Fibroblast of the aortic adventitia (primary cell): ENCODE results near the gene CCDC201. TPM values are rescaled to one million over a fixed set of nuclear protein-coding genes. Genes with fewer than 3 reads are reported as not detected.
"Not testable (repeated sequence)": the region's sequence is repeated elsewhere in the genome, so short reads cannot be mapped to it uniquely, and the experiment has no call there.

ENCODE experiments used
- DNase-seq: peaks from one replicate; pipeline ENCODE4 v3.0.0-alpha.2; 2010; ENCODE audit warnings: low read depth
- H3K4me3 ChIP-seq: 2 replicates; pipeline ENCODE4 v1.5.1; 2011; ENCODE audit warnings: low read depth, mild to moderate bottlenecking, control low read depth, low read length, moderate library complexity
- CTCF ChIP-seq: IDR thresholded peaks from 2 replicates; pipeline ENCODE4 v1.5.1; 2011; ENCODE audit warnings: mild to moderate bottlenecking, low read length, control low read depth, inconsistent platforms; ENCODE audit not compliant: insufficient read depth
- total RNA-seq: library from RNA; depleted of rRNA; stranded (reverse); fragments of >200 nt; gene quantifications from 2 replicates; pipeline ENCODE4 v1.2.3, GENCODE V29; 2012; ENCODE audit warnings: low replicate concordance

Gene CCDC201
- total RNA-seq, 1 donor = 0.09 TPM

GRCh38 chr7:45863715-45864114, 9.2 kb downstream of the CCDC201 start:
- TF ChIP-seq CTCF = peak; percentile 15
- H3K4me3 ChIP-seq = no peak overlapping the region
- DNase-seq = no peak

- not testable (repeated sequence) for DNase-seq, H3K4me3 ChIP-seq
Measured at GRCh38 chr7:45856888-45857287, 16.0 kb downstream of the CCDC201 start.

- not testable (repeated sequence) for H3K4me3 ChIP-seq, DNase-seq
Measured at GRCh38 chr7:45855680-45856079, 17.2 kb downstream of the CCDC201 start.

GRCh38 chr7:45853491-45853890, 19.4 kb downstream of the CCDC201 start:
- not testable (repeated sequence) for H3K4me3 ChIP-seq, DNase-seq

GRCh38 chr7:45852984-45853383, 19.9 kb downstream of the CCDC201 start:
- not testable (repeated sequence) for DNase-seq, H3K4me3 ChIP-seq

- H3K4me3 ChIP-seq, DNase-seq: not testable (repeated sequence)
Measured at GRCh38 chr7:45848734-45849133, 24.1 kb downstream of the CCDC201 start.

- not testable (repeated sequence) for H3K4me3 ChIP-seq, DNase-seq
Measured at GRCh38 chr7:45846536-45846935, 26.3 kb downstream of the CCDC201 start.

- DNase-seq = not testable (repeated sequence)
Measured at GRCh38 chr7:45841926-45842717, 30.8 kb downstream of the CCDC201 start.

GRCh38 chr7:45838852-45839251, 34.0 kb downstream of the CCDC201 start:
- H3K4me3 ChIP-seq, DNase-seq: not testable (repeated sequence)

More at GRCh38 chr7:45841926-45842717, 30.8 kb downstream of the CCDC201 start:
- not testable (repeated sequence) for H3K4me3 ChIP-seq

GRCh38 chr7:45832433-45833177, 40.3 kb downstream of the CCDC201 start:
- not testable (repeated sequence) for H3K4me3 ChIP-seq
- DNase-seq = peak; percentile 23

GRCh38 chr7:45829846-45830245, 43.0 kb downstream of the CCDC201 start:
- DNase-seq, H3K4me3 ChIP-seq: not testable (repeated sequence)

- not testable (repeated sequence) for DNase-seq, H3K4me3 ChIP-seq
Measured at GRCh38 chr7:45827731-45828130, 45.2 kb downstream of the CCDC201 start.

- not testable (repeated sequence) for H3K4me3 ChIP-seq, DNase-seq
Measured at GRCh38 chr7:45826550-45826949, 46.3 kb downstream of the CCDC201 start.

GRCh38 chr7:45818763-45819162, 54.1 kb downstream of the CCDC201 start:
- not testable (repeated sequence) for H3K4me3 ChIP-seq, DNase-seq

GRCh38 chr7:45817913-45818312, 55.0 kb downstream of the CCDC201 start:
- not testable (repeated sequence) for H3K4me3 ChIP-seq, DNase-seq

- not testable (repeated sequence) for DNase-seq, H3K4me3 ChIP-seq
Measured at GRCh38 chr7:45817016-45817415, 55.9 kb downstream of the CCDC201 start.

GRCh38 chr7:45814216-45815118, 58.4 kb downstream of the CCDC201 start:
- not testable (repeated sequence) for DNase-seq, H3K4me3 ChIP-seq
